ENCODE results near the gene PTGR2.

PTGR2 gene

DNA sequence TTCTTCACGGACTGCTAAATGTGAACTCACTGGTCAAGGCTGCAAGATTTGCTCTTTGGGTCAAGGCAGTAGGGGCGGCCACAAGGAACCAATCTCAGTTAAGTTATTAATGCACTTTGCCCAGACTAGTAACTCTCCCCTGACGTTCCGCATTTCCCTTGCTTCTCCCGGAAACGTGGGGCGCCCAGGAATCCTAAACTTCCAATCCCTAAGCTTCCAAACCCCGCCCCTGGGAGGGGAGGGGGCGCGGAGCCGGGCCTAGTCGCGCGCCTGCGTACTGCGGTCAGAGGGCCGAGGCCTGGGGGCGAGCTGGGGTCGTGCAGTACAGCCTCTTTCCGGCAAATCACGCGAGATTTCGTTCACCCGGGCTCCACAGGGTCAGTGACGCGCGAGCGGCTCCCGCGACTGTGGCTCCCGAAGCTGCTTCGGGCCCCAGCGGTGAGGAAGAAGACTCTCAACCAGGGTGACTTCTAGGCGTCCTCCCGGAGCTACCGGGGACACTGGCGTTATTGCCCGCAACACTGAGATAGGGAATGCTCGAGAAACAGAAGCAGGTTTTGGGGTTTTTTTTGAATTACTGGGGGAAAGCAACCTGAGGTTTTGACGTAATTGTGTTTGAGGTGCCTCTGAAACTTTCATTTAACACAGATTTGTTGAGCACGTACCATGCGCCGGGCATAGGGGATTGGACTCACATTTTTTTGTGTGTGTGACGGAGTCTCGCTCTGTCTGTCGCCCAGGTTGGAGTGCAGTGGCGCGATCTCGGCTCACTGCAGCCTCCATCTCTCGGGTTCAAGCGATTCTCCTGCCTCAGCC, at the start of gene PTGR2:
Gene PTGR2 (plus strand): TSS at position 265 of the 816 bp plus-strand sequence. CDS start 7,032 bp downstream, outside the sequence.
- TF ChIP-seq, protein P1, sequence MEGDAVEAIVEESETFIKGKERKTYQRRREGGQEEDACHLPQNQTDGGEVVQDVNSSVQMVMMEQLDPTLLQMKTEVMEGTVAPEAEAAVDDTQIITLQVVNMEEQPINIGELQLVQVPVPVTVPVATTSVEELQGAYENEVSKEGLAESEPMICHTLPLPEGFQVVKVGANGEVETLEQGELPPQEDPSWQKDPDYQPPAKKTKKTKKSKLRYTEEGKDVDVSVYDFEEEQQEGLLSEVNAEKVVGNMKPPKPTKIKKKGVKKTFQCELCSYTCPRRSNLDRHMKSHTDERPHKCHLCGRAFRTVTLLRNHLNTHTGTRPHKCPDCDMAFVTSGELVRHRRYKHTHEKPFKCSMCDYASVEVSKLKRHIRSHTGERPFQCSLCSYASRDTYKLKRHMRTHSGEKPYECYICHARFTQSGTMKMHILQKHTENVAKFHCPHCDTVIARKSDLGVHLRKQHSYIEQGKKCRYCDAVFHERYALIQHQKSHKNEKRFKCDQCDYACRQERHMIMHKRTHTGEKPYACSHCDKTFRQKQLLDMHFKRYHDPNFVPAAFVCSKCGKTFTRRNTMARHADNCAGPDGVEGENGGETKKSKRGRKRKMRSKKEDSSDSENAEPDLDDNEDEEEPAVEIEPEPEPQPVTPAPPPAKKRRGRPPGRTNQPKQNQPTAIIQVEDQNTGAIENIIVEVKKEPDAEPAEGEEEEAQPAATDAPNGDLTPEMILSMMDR (IDR thresholded peaks at IDR 0.05; ENCODE audit: low read depth, low read length), result no peak
- peak within 1 kb of the TSS; percentile 56 for H3K4me3 ChIP-seq (ENCODE audit: low read depth, low read length)

- TF ChIP-seq, protein P1 (IDR thresholded peaks at IDR 0.05; ENCODE audit: low read depth, low read length), result no peak
- no peak overlapping the region for H3K4me3 ChIP-seq (ENCODE audit: low read depth, low read length)
These were observed 49.0 kb upstream of the PTGR2 start for GRCh38 chr14:73802431-73803188.

DNA sequence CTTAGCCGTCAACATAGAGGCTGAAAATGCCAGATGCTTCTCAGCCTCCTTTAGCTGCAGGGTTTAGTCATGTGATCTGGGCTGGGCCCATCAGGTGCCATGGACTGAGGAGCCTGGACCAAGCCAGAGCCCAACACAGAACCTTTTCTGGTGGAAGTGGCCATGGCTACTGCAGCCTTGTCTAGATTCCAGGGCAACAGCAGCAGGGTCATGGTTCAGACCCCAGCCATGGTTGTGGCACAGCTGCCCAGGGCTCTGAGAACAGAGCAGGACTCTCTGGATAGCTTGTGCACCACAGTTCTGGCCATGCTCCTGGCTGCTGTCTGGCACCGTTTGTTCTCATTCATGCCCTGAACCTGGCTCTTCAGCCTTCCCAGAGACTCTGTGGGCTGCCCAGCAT, 47.0 kb upstream of the PTGR2 start:
- H3K4me3 ChIP-seq (ENCODE audit: low read depth, low read length), result no peak overlapping the region
- TF ChIP-seq, protein P1 (IDR thresholded peaks at IDR 0.05; ENCODE audit: low read depth, low read length), result no peak

GRCh38 chr14:73807457-73807856, 44.2 kb upstream of the PTGR2 start:
- H3K4me3 ChIP-seq (ENCODE audit: low read depth, low read length), result no peak overlapping the region
- TF ChIP-seq, protein P1 (IDR thresholded peaks at IDR 0.05; ENCODE audit: low read depth, low read length), result no peak

DNA sequence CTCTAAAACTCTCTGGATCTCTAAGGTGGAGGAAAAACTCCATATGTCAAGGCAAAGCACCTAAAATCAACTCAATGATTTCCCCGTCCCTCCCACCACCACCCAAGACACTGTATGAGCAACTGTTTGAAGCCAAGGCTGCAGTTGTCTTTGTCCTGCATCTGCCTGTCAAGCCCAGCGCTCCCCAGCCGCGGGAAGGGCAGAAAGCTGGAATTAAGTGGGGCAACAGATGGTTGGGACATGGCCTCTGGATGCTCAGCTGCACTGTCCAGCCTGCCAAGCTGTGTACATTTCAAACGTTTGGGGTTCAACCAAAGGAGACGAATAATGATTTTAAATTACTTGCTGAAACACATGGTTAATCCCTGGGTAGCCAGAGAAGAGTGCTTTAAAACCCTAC, 42.2 kb upstream of the PTGR2 start:
- H3K4me3 ChIP-seq (ENCODE audit: low read depth, low read length), result no peak overlapping the region
- TF ChIP-seq, protein P1 (IDR thresholded peaks at IDR 0.05; ENCODE audit: low read depth, low read length), result no peak

GRCh38 chr14:73810478-73811163, 41.0 kb upstream of the PTGR2 start:
- H3K4me3 ChIP-seq (ENCODE audit: low read depth, low read length), result no peak overlapping the region
- TF ChIP-seq, protein P1 (IDR thresholded peaks at IDR 0.05; ENCODE audit: low read depth, low read length), result no peak

All from WI38 (cell line).